ENCODE results near the gene MTOR.

- TF ChIP-seq EZH2 (IDR thresholded peaks at IDR 0.05): no peak
- no peak for TF ChIP-seq CTCF (IDR thresholded peaks at IDR 0.05)
Observed at GRCh38 chr1:11204396-11205190, 57.8 kb downstream of the MTOR start.

Data from neural progenitor cell (in vitro differentiated cells).